Activated CD8-positive, alpha-beta T cell treated with anti-CD3 and anti-CD28 coated beads, Interleukin-2, amount 10 ng/mL, durations not matched to agents 7 days and 5 days (primary cell): ENCODE data around the gene ACTR10. TPM values are rescaled to one million over a fixed set of nuclear protein-coding genes. Genes with fewer than 3 reads are reported as not detected.
"Not testable (repeated sequence)": the region's sequence is repeated elsewhere in the genome, so short reads cannot be mapped to it uniquely, and the experiment has no call there.

Source experiments
- ATAC-seq: fragments of 150-1000 bp; cut with Tn5 transposase; one replicate; pipeline ENCODE4 v1.10.0; 2021; ENCODE audit warnings: moderate library complexity
- CTCF ChIA-PET: fragments of 350-600 bp; sonication (Branson Sonifier 250); formaldehyde crosslinking; loops from one replicate; lab custom pipeline; 2021; ENCODE audit warnings: antibody characterized with exemption; lab: Charles Lee
- POLR2A ChIA-PET: fragments of 350-600 bp; sonication (Branson Sonifier 250); formaldehyde crosslinking; loops from one replicate; lab custom pipeline; 2021; ENCODE audit warnings: antibody characterized with exemption; lab: Charles Lee
- DNase-seq: peaks from one replicate; pipeline ENCODE4 v3.0.0-alpha.2; 2020
- H3K27ac Mint-ChIP-seq: one replicate; pipeline ENCODE4 v1.8.0; 2021; ENCODE audit warnings: mild to moderate bottlenecking, mixed read lengths
- H3K27me3 Mint-ChIP-seq: one replicate; pipeline ENCODE4 v1.8.0; 2021; ENCODE audit warnings: low read depth, mixed read lengths
- H3K36me3 Mint-ChIP-seq: one replicate; pipeline ENCODE4 v1.8.0; 2021; ENCODE audit warnings: low read depth, mixed read lengths
- H3K4me1 Mint-ChIP-seq: one replicate; pipeline ENCODE4 v1.8.0; 2021; ENCODE audit warnings: low read depth, mixed read lengths
- H3K4me3 Mint-ChIP-seq: one replicate; pipeline ENCODE4 v1.8.0; 2021; ENCODE audit warnings: mild to moderate bottlenecking, mixed read lengths
- H3K9me3 Mint-ChIP-seq: one replicate; pipeline ENCODE4 v1.8.0; 2022; ENCODE audit warnings: mixed read lengths; ENCODE audit not compliant: insufficient read depth
- total RNA-seq, 2 experiments: library from RNA; stranded (reverse); gene quantifications; one replicate each; pipeline ENCODE4 v1.2.3, GENCODE V29; 2021

The ACTR10 gene
- total RNA-seq, 2 experiments from 2014 or later = 49.5 to 53.4 TPM

DNA sequence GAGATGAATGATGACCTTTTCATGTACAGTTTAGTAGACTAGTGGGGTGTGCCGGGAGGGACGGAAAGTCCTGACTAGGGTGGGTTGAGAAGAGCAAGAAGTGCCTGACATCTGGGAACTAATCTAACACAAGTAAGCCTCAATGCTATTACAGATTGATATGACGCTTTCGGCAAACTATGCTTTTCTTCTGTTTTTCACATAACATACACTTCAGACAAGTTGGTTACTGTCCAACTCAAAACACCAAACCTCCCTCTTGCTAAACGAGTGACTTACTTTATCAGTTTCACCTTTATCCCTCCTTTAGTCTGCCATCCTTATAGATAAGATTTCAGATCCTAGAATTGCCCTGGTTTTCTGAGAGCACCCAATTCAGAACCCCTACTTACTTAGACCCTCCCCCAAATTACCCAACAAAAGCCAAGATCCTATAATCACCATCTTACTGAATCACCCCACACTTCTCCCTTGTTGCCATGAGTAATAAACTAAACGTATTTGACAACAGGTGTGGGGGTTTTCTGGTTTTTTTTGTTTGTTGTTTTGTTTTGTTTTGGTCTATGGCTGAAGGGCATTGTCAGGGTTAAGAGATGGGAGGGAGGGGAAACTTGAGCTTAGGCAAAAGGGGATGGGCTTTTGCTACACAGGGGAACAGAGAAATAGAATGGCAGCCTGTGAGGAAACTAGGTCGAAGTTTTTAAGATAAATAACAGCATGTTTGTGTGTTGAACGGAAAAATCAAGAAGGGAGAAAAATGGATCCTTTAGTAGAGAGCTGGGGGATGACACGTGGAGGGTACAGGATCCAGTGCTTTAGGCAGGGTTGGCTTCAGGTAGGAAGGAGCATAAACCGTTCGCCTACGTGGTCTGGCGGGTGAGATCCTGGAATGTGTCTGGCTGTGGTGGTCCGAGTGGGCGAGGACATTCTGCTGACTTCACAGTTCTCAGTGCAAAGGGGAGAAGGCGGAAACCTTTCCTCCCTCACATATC lies 38.6 kb downstream of the ACTR10 start:
- POLR2A ChIA-PET = interaction anchor here (2.2 kb wide), 1 partner anchor 61 kb away, joined by 7 read pairs; no protein-coding TSS in a partner anchor
- Mint-ChIP-seq H3K4me3 (no peak overlapping the region), H3K36me3 (peaks cover 4% of the 10 kb centered on the region), H3K27ac (no peak overlapping the region), H3K4me1 (peaks cover 17% of the 10 kb centered on the region), H3K27me3 (no peaks in the 10 kb centered on the region), H3K9me3 (no peaks in the 10 kb centered on the region)
- CTCF ChIA-PET = no interaction called here
- DNase-seq (no peak), ATAC-seq (peak; percentile 29)

DNA sequence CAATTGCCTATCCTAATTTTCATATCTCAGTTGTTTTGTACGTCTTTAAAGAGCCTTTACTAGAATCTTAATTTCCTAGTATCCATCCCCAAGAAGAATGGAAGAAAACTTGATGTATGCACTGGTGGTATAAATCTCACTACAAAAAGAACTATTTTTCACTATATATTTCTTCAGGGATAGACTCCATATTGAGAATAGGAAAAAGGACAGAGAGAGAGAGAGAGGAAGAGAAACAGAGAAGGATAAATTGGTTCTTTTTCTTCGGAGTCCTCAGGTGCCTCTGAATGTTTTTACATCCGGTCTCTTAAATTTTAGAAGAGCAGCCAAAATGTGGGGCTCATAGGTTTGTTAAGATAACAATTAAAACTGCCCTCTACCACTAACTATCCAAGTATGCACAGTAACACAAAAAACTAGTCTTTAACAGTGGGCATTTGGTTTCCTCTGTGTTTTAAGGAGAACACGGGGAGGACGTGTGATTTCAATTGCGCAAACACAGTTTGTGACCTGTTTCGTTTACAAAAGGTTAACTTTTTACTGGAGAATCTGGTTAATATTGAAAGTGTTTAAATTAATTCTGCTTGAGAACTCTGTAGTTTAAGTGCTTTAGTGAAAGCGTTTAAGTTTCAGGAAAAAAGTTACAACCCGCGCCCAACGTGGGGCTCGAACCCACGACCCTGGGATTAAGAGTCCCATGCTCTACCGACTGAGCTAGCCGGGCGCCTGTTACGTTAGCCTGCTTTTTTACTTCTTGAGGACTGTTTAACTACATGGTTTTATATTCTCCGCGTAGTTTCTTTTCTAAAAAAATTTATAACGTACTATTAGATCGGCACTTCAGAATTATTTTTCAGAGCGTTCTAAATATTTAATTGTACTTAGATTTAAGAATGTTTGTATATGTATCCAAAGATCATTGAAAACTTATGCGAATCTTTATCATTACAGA lies 39.6 kb downstream of the ACTR10 start:
- no peak overlapping the region for H3K27ac Mint-ChIP-seq
- ChIA-PET CTCF (no interaction called here), POLR2A (interaction anchor here (2.2 kb wide), 1 partner anchor 60 kb away, joined by 7 read pairs; no protein-coding TSS in a partner anchor)
- H3K36me3 Mint-ChIP-seq = peaks cover 2% of the 10 kb centered on the region
- no peak overlapping the region for H3K4me3 Mint-ChIP-seq
- peaks cover 23% of the 10 kb centered on the region for H3K4me1 Mint-ChIP-seq
- DNase-seq = peak; percentile 87
- no peaks in the 10 kb centered on the region for H3K27me3 Mint-ChIP-seq
- H3K9me3 Mint-ChIP-seq = no peaks in the 10 kb centered on the region
- peak; percentile 32 for ATAC-seq

- POLR2A ChIA-PET = interaction anchor here (0.6 to 2.5 kb wide), 11 partner anchors 9 to 645 kb away, joined by 3 to 41 read pairs (median 4); partner anchors contain the start of genes ACTR10, ARID4A, KIAA0586 and TIMM9
- no peaks in the 10 kb centered on the region for H3K9me3 Mint-ChIP-seq
- H3K4me3 Mint-ChIP-seq = peak overlapping the region; percentile 92
- ATAC-seq (peak; percentile 49), DNase-seq (no peak)
- peak overlapping the region; percentile 86 for H3K27ac Mint-ChIP-seq
- peaks cover 41% of the 10 kb centered on the region for H3K4me1 Mint-ChIP-seq
- peaks cover 27% of the 10 kb centered on the region for H3K36me3 Mint-ChIP-seq
- H3K27me3 Mint-ChIP-seq = no peaks in the 10 kb centered on the region
- CTCF ChIA-PET = interaction anchor here (1.0 to 1.3 kb wide), 2 partner anchors 54 to 119 kb away, joined by 3 read pairs; partner anchors contain the start of gene ARID4A
Observed at GRCh38 chr14:58243790-58244555, 44.0 kb downstream of the ACTR10 start.

DNA sequence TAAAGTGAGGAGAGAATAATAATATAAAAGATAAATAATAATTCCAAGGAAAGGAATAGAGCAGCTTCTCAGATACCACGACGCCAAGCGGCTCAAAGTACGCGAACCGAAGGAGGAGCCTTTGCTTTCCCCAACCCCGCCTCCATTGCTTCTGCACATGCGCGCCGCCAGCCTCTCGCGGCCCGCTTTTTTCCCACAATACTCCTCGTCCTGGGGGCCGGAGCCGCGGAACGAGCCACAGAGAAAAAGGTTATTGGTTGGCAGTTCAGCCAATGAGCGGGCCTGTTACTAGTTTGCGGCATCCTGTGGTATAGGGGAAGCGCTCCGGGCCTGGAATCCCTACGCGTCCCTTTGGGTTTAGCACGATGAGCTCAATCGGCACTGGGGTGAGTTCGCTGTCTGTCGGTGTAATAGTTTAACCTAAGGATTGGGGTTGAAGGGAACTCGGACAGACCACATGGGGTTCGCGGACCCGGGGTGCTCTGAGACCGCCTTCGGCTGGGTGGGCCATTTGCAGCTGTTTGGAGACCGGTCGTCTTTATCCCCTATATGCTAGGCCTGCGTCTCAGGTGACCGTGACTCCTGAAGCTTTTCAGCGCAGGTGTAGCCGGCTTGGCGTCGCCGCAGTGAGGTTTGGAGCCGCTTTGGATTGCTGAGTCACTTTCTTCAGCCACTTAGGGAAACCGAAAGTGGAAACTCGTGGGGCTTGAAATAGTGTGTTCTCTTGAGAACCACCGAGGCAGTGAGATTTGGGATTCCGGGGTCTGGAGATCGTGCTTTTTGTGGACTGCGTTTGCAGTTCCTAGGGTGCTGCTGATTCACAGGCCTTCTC lies 44.8 kb downstream of the ACTR10 start, which contains the start of gene PSMA3:
TSS of gene PSMA3 (plus strand) at position 288 of the 832 bp plus-strand sequence. CDS start at position 366, 78 bp downstream.
- no peaks in the 10 kb centered on the region for H3K27me3 Mint-ChIP-seq
- peak; percentile 98 for DNase-seq
- no peaks in the 10 kb centered on the region for H3K9me3 Mint-ChIP-seq
- H3K4me3 Mint-ChIP-seq = peak within 1 kb of the TSS; percentile 92
- peaks cover 41% of the 10 kb centered on the region for H3K4me1 Mint-ChIP-seq
- peaks cover 26% of the 10 kb centered on the region for H3K36me3 Mint-ChIP-seq
- peak; percentile 94 for ATAC-seq
- CTCF ChIA-PET = interaction anchor here (1.0 to 1.3 kb wide), 3 partner anchors 31 to 118 kb away, joined by 3 read pairs; partner anchors contain the start of gene ARID4A
- H3K27ac Mint-ChIP-seq = peak within 1 kb of the TSS; percentile 99
- POLR2A ChIA-PET = interaction anchor here (0.6 to 2.5 kb wide), 13 partner anchors 8 to 646 kb away, joined by 3 to 41 read pairs (median 3); partner anchors contain the start of genes ACTR10, ARID4A, KIAA0586 and TIMM9

DNA sequence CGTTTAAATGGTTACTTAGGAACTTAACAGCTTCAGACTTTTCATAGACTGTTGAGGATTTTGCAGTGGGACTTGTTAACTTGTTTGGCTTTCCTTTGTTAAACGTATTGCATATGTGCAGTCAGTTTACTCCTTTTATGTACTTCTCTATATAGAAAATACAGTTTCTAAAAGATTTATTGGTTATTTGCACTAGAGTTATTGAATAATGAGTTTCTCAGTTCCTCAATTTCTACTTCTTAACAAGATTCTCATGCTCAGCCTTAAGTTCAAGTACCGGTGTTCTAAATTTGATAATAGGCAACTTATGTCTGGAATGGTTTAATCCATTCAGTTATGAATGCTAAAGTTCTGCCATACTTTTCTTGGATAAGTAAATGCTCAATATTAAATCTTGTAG lies 45.6 kb downstream of the ACTR10 start:
- ATAC-seq (no peak), DNase-seq (no peak)
- H3K9me3 Mint-ChIP-seq = no peaks in the 10 kb centered on the region
- POLR2A ChIA-PET = interaction anchor here (0.7 to 2.5 kb wide), 8 partner anchors 19 to 53 kb away, joined by 3 to 41 read pairs (median 4); partner anchors contain the start of genes ACTR10 and ARID4A
- H3K4me3 Mint-ChIP-seq = peak overlapping the region; percentile 92
- H3K4me1 Mint-ChIP-seq = peaks cover 42% of the 10 kb centered on the region
- H3K27ac Mint-ChIP-seq = peak overlapping the region; percentile 99
- CTCF ChIA-PET = interaction anchor here (1.0 to 1.1 kb wide), 2 partner anchors 30 to 151 kb away, joined by 3 to 5 read pairs; partner anchors contain the start of gene TOMM20L
- H3K36me3 Mint-ChIP-seq = peaks cover 30% of the 10 kb centered on the region
- no peaks in the 10 kb centered on the region for H3K27me3 Mint-ChIP-seq

GRCh38 chr14:58249611-58250010 lies 49.7 kb downstream of the ACTR10 start:
- no peak overlapping the region for H3K4me3 Mint-ChIP-seq

GRCh38 chr14:58258156-58258555 lies 58.2 kb downstream of the ACTR10 start:
- DNase-seq (no peak), ATAC-seq (no peak)
- CTCF ChIA-PET = interaction anchor here (1.0 to 1.1 kb wide), 3 partner anchors 8 to 12 kb away, joined by 3 to 5 read pairs (median 4); no protein-coding TSS in a partner anchor
- no peak overlapping the region for H3K4me3 Mint-ChIP-seq
- H3K9me3 Mint-ChIP-seq = no peaks in the 10 kb centered on the region
- peaks cover 50% of the 10 kb centered on the region for H3K36me3 Mint-ChIP-seq
- no peak overlapping the region for H3K27ac Mint-ChIP-seq
- H3K27me3 Mint-ChIP-seq = no peaks in the 10 kb centered on the region
- POLR2A ChIA-PET = interaction anchor here (1.2 to 2.4 kb wide), 3 partner anchors 9 to 40 kb away, joined by 3 to 8 read pairs (median 4); partner anchors contain the start of gene ARID4A
- H3K4me1 Mint-ChIP-seq = peaks cover 21% of the 10 kb centered on the region

More at GRCh38 chr14:58249611-58250010, 49.7 kb downstream of the ACTR10 start:
- DNase-seq (no peak), ATAC-seq (no peak)
- Mint-ChIP-seq H3K9me3 (no peaks in the 10 kb centered on the region), H3K27me3 (no peaks in the 10 kb centered on the region), H3K4me1 (peaks cover 36% of the 10 kb centered on the region), H3K27ac (no peak overlapping the region), H3K36me3 (peaks cover 55% of the 10 kb centered on the region)
- ChIA-PET POLR2A (no interaction called here), CTCF (no interaction called here)

- POLR2A ChIA-PET = interaction anchor here (0.7 to 1.2 kb wide), 2 partner anchors 10 to 112 kb away, joined by 3 read pairs; no protein-coding TSS in a partner anchor
- not testable (repeated sequence) for ATAC-seq
Observed at GRCh38 chr14:58262005-58262404, 62.1 kb downstream of the ACTR10 start.

GRCh38 chr14:58265401-58265800 lies 65.5 kb downstream of the ACTR10 start:
- Mint-ChIP-seq H3K9me3 (no peaks in the 10 kb centered on the region), H3K27ac (peak overlapping the region; percentile 37), H3K4me1 (peaks cover 4% of the 10 kb centered on the region), H3K4me3 (no peak overlapping the region), H3K27me3 (no peaks in the 10 kb centered on the region), H3K36me3 (peaks cover 58% of the 10 kb centered on the region)
- CTCF ChIA-PET = interaction anchor here (1.0 to 2.9 kb wide), 3 partner anchors 12 to 33 kb away, joined by 3 to 13 read pairs (median 5); partner anchors contain the start of gene ARID4A
- DNase-seq (no peak), ATAC-seq (no peak)
- POLR2A ChIA-PET = interaction anchor here (0.6 kb wide), 1 partner anchor 17 kb away, joined by 3 read pairs; no protein-coding TSS in a partner anchor

More at GRCh38 chr14:58262005-58262404, 62.1 kb downstream of the ACTR10 start:
- H3K9me3 Mint-ChIP-seq, H3K27ac Mint-ChIP-seq, CTCF ChIA-PET, DNase-seq, H3K4me1 Mint-ChIP-seq, H3K4me3 Mint-ChIP-seq, H3K27me3 Mint-ChIP-seq: not testable (repeated sequence)
- H3K36me3 Mint-ChIP-seq = peaks cover 60% of the 10 kb centered on the region
